ENCODE measurements around the gene HOXD10.

DNA sequence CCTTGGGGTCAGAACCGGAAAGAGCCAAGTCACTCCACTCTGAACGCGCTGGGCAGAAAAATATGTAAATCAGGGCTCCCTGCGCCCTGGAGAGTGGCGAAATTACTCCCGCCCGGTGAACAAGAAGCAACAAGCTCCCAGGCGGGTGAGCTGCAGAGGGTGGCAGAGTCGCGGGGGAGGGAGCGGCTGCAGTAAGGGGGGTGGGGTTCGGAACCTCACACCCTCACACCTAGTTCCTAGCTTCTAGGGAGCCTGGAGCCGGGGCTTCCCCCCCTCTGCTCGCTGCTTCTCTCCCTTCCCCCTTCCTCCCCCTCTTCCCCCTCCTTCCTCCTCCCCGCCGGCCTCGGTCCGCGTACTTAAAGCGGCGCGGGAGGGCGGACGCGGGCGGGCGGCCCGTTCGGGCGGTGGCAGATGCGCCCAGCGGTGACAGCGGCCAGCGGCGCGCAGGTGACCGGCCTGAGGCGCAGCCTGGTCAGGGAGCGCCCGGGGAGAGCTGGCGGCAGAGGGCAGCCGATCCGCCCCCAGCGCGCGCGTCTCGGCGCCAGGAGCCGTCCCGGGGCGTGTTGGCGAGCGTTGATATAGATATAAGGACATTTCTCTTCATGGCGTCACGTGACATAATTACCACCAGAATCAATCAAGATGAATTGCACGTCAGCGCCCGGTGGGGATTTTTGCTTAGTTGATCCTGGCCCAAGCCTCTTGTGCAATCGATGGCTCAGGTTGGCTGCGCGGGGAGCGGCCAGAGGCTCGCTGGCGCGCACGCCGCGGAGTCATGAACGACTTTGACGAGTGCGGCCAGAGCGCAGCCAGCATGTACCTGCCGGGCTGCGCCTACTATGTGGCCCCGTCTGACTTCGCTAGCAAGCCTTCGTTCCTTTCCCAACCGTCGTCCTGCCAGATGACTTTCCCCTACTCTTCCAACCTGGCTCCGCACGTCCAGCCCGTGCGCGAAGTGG is 9.7 kb upstream of the HOXD10 start, which contains the start of gene HOXD11:
- TF ChIP-seq EP300 (IDR thresholded peaks at IDR 0.05; ENCODE audit: borderline replicate concordance) (no peak), RAD21 (IDR thresholded peaks at IDR 0.05; ENCODE audit: low read depth) (no peak), REST (IDR thresholded peaks at IDR 0.05; ENCODE audit: low read depth) (no peak), YY1 (IDR thresholded peaks at IDR 0.05; ENCODE audit: low read depth) (peak; percentile 20; the same call in 1 of the 2 replicates), CEBPB (IDR thresholded peaks at IDR 0.05) (peak; percentile 96), MAX (IDR thresholded peaks at IDR 0.05) (peak; percentile 81), EGR1 (IDR thresholded peaks at IDR 0.05) (no peak), TAF1 (IDR thresholded peaks at IDR 0.05; ENCODE audit: low read depth) (no peak), FOXM1 (IDR thresholded peaks at IDR 0.05; ENCODE audit: borderline replicate concordance, low read depth) (no peak), ZBTB7A (IDR thresholded peaks at IDR 0.05; ENCODE audit: low read depth) (no peak), NFIC (IDR thresholded peaks at IDR 0.05) (peak; percentile 27), CREB1 (IDR thresholded peaks at IDR 0.05; ENCODE audit: low read depth) (no peak)
